ENCODE results near the gene BACH2.

The BACH2 gene

GRCh38 chr6:90110971-90111370 is 185.7 kb downstream of the BACH2 start:
- Histone ChIP-seq H3K27ac (ENCODE audit: low read depth, low read length) (no peak overlapping the region), H3K4me1 (ENCODE audit: control insufficient read depth, low read length) (peaks cover 93% of the 10 kb centered on the region), H3K9me3 (ENCODE audit: control insufficient read depth, insufficient read depth, low read length) (peaks cover 12% of the 10 kb centered on the region; the same call in 1 of the 2 replicates), H3K36me3 (ENCODE audit: control insufficient read depth, low read length) (peaks cover 93% of the 10 kb centered on the region), H3F3A (ENCODE audit: control insufficient read depth, insufficient read depth) (peaks cover 43% of the 10 kb centered on the region), H3K4me2 (ENCODE audit: low read length) (0 out of 2 replicates have a peak overlapping the region, but pooled peaks have one; percentile 16), H3K4me3 (ENCODE audit: low read length) (no peak overlapping the region), H4K20me1 (ENCODE audit: control insufficient read depth, insufficient read depth, low read depth, low read length) (peaks cover 62% of the 10 kb centered on the region), H3K79me2 (ENCODE audit: control insufficient read depth, low read length) (peaks cover 100% of the 10 kb centered on the region), H3K27me3 (ENCODE audit: control insufficient read depth, low read length) (no peaks in the 10 kb centered on the region), H3K9me2 (replicated peaks; ENCODE audit: control insufficient read depth, low read length) (no peaks in the 10 kb centered on the region)
- TF ChIP-seq EZH2phosphoT487 (IDR thresholded peaks at IDR 0.05; ENCODE audit: borderline replicate concordance, low read length) (no peak), CTCF (IDR thresholded peaks at IDR 0.05; ENCODE audit: low read depth, low read length, poor library complexity, severe bottlenecking) (no peak)

DNA sequence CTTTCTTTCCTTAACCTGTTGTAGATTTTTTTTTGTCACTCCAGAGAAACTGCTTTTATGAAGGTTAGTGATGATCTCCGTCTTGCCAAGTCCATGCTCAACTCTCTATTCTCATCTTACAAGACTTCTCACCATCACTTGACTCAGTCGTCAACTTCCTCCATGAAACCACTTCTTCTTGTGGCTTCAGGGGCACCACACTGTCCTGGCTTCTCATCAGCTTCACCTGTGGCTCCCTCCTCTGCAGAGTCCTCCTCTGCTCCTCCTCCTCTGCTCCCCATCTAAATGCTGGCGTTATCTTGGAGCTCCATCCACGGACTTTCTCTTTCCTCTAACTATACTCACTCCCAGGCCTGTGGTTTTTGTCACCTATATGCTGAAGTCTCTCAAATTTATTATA is 187.5 kb downstream of the BACH2 start:
- Histone ChIP-seq H3K79me2 (ENCODE audit: control insufficient read depth, low read length) (peaks cover 100% of the 10 kb centered on the region), H3K4me2 (ENCODE audit: low read length) (peak overlapping the region; percentile 23), H3K4me3 (ENCODE audit: low read length) (no peak overlapping the region), H3K9me3 (ENCODE audit: control insufficient read depth, insufficient read depth, low read length) (peaks cover 5% of the 10 kb centered on the region; the same call in 1 of the 2 replicates), H3K4me1 (ENCODE audit: control insufficient read depth, low read length) (peaks cover 99% of the 10 kb centered on the region), H3K36me3 (ENCODE audit: control insufficient read depth, low read length) (peaks cover 93% of the 10 kb centered on the region), H4K20me1 (ENCODE audit: control insufficient read depth, insufficient read depth, low read depth, low read length) (peaks cover 67% of the 10 kb centered on the region), H3K9me2 (replicated peaks; ENCODE audit: control insufficient read depth, low read length) (no peaks in the 10 kb centered on the region), H3F3A (ENCODE audit: control insufficient read depth, insufficient read depth) (peaks cover 51% of the 10 kb centered on the region), H3K27ac (ENCODE audit: low read depth, low read length) (peak overlapping the region; percentile 2; the same call in 1 of the 2 replicates), H3K27me3 (ENCODE audit: control insufficient read depth, low read length) (no peaks in the 10 kb centered on the region)
- TF ChIP-seq EZH2phosphoT487 (IDR thresholded peaks at IDR 0.05; ENCODE audit: borderline replicate concordance, low read length) = no peak
- TF ChIP-seq CTCF (IDR thresholded peaks at IDR 0.05; ENCODE audit: low read depth, low read length, poor library complexity, severe bottlenecking) = no peak

DNA sequence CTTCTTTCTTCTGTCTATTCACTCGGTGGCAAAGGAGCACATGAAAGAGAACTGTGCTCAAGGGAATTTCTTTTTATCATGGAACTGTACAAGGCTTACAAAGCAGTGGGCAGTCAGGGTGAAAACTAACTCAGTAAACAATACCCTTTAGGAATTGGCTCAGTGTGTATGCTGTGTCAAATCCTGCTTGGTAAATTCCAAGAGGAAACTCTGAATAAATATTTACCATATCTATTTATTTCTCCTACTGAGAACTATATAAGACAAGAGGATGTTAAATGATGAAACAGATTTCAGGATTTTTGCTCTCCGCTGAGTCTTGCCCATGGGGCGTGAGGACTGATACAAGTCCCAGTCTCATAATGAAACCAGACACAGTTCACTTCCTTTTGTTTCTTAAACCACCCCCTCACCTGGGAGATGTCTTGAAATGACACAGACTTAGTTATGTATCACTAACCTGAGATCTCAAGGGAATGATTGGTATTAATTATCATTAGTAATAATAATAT is 188.8 kb downstream of the BACH2 start:
- Histone ChIP-seq H3K36me3 (ENCODE audit: control insufficient read depth, low read length) (peaks cover 93% of the 10 kb centered on the region), H3F3A (ENCODE audit: control insufficient read depth, insufficient read depth) (peaks cover 56% of the 10 kb centered on the region), H4K20me1 (ENCODE audit: control insufficient read depth, insufficient read depth, low read depth, low read length) (peaks cover 68% of the 10 kb centered on the region), H3K79me2 (ENCODE audit: control insufficient read depth, low read length) (peaks cover 100% of the 10 kb centered on the region), H3K27ac (ENCODE audit: low read depth, low read length) (no peak overlapping the region), H3K4me1 (ENCODE audit: control insufficient read depth, low read length) (peaks cover 99% of the 10 kb centered on the region), H3K4me3 (ENCODE audit: low read length) (no peak overlapping the region), H3K4me2 (ENCODE audit: low read length) (0 out of 2 replicates have a peak overlapping the region, but pooled peaks have one; percentile 11), H3K27me3 (ENCODE audit: control insufficient read depth, low read length) (no peaks in the 10 kb centered on the region), H3K9me2 (replicated peaks; ENCODE audit: control insufficient read depth, low read length) (no peaks in the 10 kb centered on the region), H3K9me3 (ENCODE audit: control insufficient read depth, insufficient read depth, low read length) (no peaks in the 10 kb centered on the region)
- TF ChIP-seq EZH2phosphoT487 (IDR thresholded peaks at IDR 0.05; ENCODE audit: borderline replicate concordance, low read length) (no peak), CTCF (IDR thresholded peaks at IDR 0.05; ENCODE audit: low read depth, low read length, poor library complexity, severe bottlenecking) (no peak)
